GM10266 (cell line): ENCODE measurements around the gene CCDC12.
"Not testable (repeated sequence)": the region's sequence is repeated elsewhere in the genome, so short reads cannot be mapped to it uniquely, and the experiment has no call there.

Experiments
- DNase-seq: peaks from one replicate; pipeline ENCODE4 v3.0.0; 2012; ENCODE audit errors: extremely low spot score
- CTCF ChIP-seq: IDR thresholded peaks from 2 replicates; pipeline ENCODE4 v1.5.1; 2012; ENCODE audit warnings: mild to moderate bottlenecking, low read depth; ENCODE audit not compliant: control insufficient read depth, insufficient read depth; ENCODE audit errors: missing control alignments

CCDC12 gene

GRCh38 chr3:46916799-46917198, 59.7 kb downstream of the CCDC12 start:
- no peak for DNase-seq
- TF ChIP-seq CTCF, result no peak

- TF ChIP-seq CTCF, result no peak
- no peak for DNase-seq
These were observed 60.3 kb downstream of the CCDC12 start for GRCh38 chr3:46916278-46916677.

- no peak for DNase-seq
- TF ChIP-seq CTCF, result no peak
These were observed 61.2 kb downstream of the CCDC12 start for GRCh38 chr3:46915297-46915822.

GRCh38 chr3:46914849-46915248, 61.7 kb downstream of the CCDC12 start:
- no peak for DNase-seq
- TF ChIP-seq CTCF, result no peak

- TF ChIP-seq CTCF, result no peak
- no peak for DNase-seq
These were observed 62.9 kb downstream of the CCDC12 start for GRCh38 chr3:46913644-46914043.

- no peak for TF ChIP-seq CTCF
- DNase-seq, result no peak
These were observed 63.6 kb downstream of the CCDC12 start for GRCh38 chr3:46912986-46913385.

- DNase-seq, result not testable (repeated sequence)
These were observed 65.6 kb downstream of the CCDC12 start for GRCh38 chr3:46910914-46911313.

GRCh38 chr3:46910166-46910760, 66.3 kb downstream of the CCDC12 start:
- no peak for TF ChIP-seq CTCF
- DNase-seq, result no peak
